HUDEP-2 (cell line): Measurements from ENCODE around the gene RBM33.
"Not testable (repeated sequence)": the region's sequence is repeated elsewhere in the genome, so short reads cannot be mapped to it uniquely, and the experiment has no call there.

Experiments
- DNase-seq, 76 experiments: peaks; one replicate each; lab custom pipeline; 2025; ENCODE audit not compliant: unreplicated experiment in 76 of 76; lab: John Stamatoyannopoulos, UW

RBM33 gene

GRCh38 chr7:155815332-155816191 is 171.1 kb downstream of the RBM33 start:
- DNase-seq, result peak in 31 of 76 experiments; percentile 3 to 55 (median 24)

GRCh38 chr7:155816192-155816508 is 171.7 kb downstream of the RBM33 start:
- DNase-seq, result no peak

- DNase-seq, result no peak
Measured at GRCh38 chr7:155816996-155817395, 172.5 kb downstream of the RBM33 start.

GRCh38 chr7:155817515-155817914 is 173.1 kb downstream of the RBM33 start:
- not testable (repeated sequence) for DNase-seq

GRCh38 chr7:155818154-155818819 is 173.8 kb downstream of the RBM33 start:
- DNase-seq, result no peak

- DNase-seq, result no peak
Measured at GRCh38 chr7:155818820-155819168, 174.3 kb downstream of the RBM33 start.

GRCh38 chr7:155819186-155819585 is 174.7 kb downstream of the RBM33 start:
- DNase-seq, result no peak

GRCh38 chr7:155820246-155820645 is 175.8 kb downstream of the RBM33 start:
- DNase-seq, result no peak

- no peak for DNase-seq
Measured at GRCh38 chr7:155820788-155821187, 176.3 kb downstream of the RBM33 start.

- DNase-seq, result no peak
Measured at GRCh38 chr7:155821851-155822250, 177.4 kb downstream of the RBM33 start.

GRCh38 chr7:155824227-155824886 is 179.9 kb downstream of the RBM33 start:
- DNase-seq, result no peak

GRCh38 chr7:155825336-155825735 is 180.9 kb downstream of the RBM33 start:
- DNase-seq, result no peak

GRCh38 chr7:155829796-155830470 is 185.5 kb downstream of the RBM33 start:
- DNase-seq, result no peak
